CD4-positive, alpha-beta T cell treated with Interferon alpha-2 for 1 hour (primary cell): ENCODE measurements around the gene SGPP2.
"Not testable (repeated sequence)": the region's sequence is repeated elsewhere in the genome, so short reads cannot be mapped to it uniquely, and the experiment has no call there.

Source experiments
- DNase-seq, 2 donors: peaks; one replicate each; pipeline ENCODE4 v3.0.0-alpha.2; 2020 to 2022

SGPP2 gene

GRCh38 chr2:222424276-222424728, at the start of gene SGPP2:
SGPP2 (plus strand) TSS chr2:222424543; CDS start chr2:222424603, 60 bp downstream.
- peak in 1 of 2 donors; percentile 46 for DNase-seq

- DNase-seq, result no peak
These were observed 48.5 kb upstream of the SGPP2 start for GRCh38 chr2:222375798-222376197.

- DNase-seq, result no peak
These were observed 43.9 kb upstream of the SGPP2 start for GRCh38 chr2:222380456-222380855.

- no peak for DNase-seq
These were observed 42.8 kb upstream of the SGPP2 start for GRCh38 chr2:222381566-222381965.

- no peak for DNase-seq
These were observed 41.1 kb upstream of the SGPP2 start for GRCh38 chr2:222383255-222383654.

GRCh38 chr2:222391743-222392285, 32.5 kb upstream of the SGPP2 start:
- DNase-seq, result no peak

- no peak for DNase-seq
These were observed 30.5 kb upstream of the SGPP2 start for GRCh38 chr2:222393733-222394267.

- no peak for DNase-seq
These were observed 25.9 kb upstream of the SGPP2 start for GRCh38 chr2:222398446-222398885.

- DNase-seq, result no peak
These were observed 25.1 kb upstream of the SGPP2 start for GRCh38 chr2:222399038-222399783.

- peak in 1 of 2 donors; percentile 64 for DNase-seq
These were observed 20.0 kb upstream of the SGPP2 start for GRCh38 chr2:222404151-222404905.

- no peak for DNase-seq
These were observed 15.7 kb upstream of the SGPP2 start for GRCh38 chr2:222408684-222409083.

GRCh38 chr2:222410534-222410933, 13.8 kb upstream of the SGPP2 start:
- no peak for DNase-seq

- DNase-seq, result not testable (repeated sequence)
These were observed 12.0 kb upstream of the SGPP2 start for GRCh38 chr2:222412334-222412733.

- no peak for DNase-seq
These were observed 10.9 kb upstream of the SGPP2 start for GRCh38 chr2:222413295-222413911.

- DNase-seq, result no peak
These were observed 5.6 kb upstream of the SGPP2 start for GRCh38 chr2:222418739-222419138.

GRCh38 chr2:222420508-222420907, 3.8 kb upstream of the SGPP2 start:
- DNase-seq, result no peak

GRCh38 chr2:222421626-222422025, 2.7 kb upstream of the SGPP2 start:
- no peak for DNase-seq

- no peak for DNase-seq
These were observed 1.2 kb upstream of the SGPP2 start for GRCh38 chr2:222423186-222423585.

GRCh38 chr2:222423632-222424275, 589 bp upstream of the SGPP2 start:
- DNase-seq, result peak; percentile 7 to 69

- DNase-seq, result peak in 1 of 2 donors; percentile 57
These were observed 657 bp downstream of the SGPP2 start for GRCh38 chr2:222424729-222425671.

- DNase-seq, result peak in 1 of 2 donors; percentile 32
These were observed 3.4 kb downstream of the SGPP2 start for GRCh38 chr2:222427646-222428301.
